Measurements from ENCODE around the gene PBX1.

Gene PBX1

DNA sequence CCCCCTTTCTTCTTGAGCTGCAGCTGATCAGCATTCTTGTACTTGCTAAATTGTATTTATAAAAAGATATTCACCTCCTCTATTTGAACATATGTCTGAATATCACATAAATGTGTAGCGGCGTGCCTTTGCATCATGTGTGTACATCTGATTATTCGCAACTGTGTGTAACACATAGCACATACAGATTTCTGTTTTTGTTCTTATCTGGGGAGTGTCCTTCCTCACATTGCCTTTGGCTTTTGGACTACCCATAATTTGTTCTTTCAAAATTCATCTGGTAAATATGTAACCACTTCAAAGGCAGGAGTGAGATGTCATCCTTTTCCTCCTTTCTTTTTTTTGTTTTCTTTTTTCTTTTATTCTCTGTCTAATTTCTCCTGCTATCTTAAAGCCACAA is 113.6 kb downstream of the PBX1 start:
- no peak for DNase-seq

DNA sequence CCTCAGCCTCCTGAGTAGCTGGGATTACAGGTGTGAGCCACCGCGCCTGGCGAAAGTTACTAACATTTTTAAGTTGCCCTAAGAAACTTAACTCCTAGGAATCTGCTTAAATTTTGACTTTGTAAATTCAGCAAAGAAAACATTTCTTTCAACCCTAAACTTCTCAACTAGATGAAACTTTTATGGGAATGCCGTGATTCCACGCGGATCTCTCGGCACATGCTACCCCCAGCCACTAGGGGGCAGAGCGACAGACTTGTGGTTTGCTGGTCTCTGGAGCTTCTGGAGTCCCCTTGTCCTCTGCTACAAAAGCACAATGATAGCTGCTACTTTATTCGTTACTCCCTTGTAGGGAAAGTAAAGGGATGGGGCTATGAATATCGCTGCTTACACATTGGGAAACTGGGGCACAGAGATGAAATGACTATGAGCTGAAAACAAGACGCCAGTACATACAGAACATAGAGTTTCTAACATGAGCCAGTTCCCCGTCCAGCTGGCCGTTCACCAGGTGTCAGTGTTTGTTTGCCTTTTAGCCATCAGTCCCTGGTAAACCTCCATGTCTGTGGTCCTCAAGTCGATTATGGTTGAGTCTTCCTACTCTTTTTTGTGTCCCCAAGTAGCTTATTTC is 114.7 kb downstream of the PBX1 start:
- DNase-seq: no peak

DNA sequence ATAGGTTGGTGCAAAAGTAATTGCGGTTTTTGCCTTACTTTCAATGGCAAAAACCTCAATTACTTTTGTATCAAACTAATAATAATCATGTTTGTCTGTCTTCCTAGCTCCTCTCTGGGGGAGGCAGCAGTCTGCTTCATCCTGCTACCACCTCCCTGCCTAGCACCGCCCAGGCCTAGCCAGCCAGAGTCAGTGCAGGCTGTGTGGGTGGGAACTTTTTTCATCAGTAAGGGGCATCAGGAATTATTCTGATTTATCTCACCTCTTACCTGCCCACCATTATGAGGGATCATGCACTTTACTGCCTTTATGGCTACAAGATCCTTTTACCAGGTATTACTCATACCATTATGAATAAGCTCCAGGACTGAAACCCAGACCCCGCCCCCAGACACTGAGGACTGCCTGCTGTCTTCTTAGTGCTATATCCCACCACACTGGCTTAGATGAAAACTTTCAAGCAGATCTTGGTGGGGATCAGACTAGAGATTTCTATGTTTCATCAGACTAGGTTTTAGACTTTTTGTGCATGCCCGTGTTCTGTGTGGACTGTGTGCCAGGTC is 116.4 kb downstream of the PBX1 start:
- DNase-seq: no peak

DNA sequence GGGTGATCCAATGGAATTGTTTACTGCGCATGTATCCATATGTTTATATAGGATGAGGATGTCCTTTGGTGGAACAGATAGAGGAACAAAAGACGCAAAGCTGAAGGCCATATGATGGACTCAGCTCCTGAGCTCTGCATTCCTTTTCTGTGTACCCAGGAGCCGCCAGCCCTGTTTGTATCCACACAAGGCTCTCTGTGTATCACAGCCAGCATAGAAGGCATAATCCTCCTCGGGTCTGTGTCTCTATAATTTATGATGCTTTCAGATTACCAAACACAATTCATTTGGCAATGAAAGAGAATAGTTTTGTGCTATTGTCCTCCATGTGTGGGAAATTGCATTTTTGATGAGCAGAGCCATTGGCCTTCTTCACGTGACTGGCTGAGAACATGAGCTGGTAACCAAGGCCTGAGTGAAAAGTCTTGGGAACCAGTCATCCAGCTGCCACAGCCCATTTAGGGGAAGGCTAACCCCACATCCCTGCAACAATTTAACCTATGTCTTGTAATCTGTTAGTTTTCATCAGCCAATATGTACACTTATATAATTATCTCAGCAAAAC is 119.2 kb downstream of the PBX1 start:
- DNase-seq: no peak

DNA sequence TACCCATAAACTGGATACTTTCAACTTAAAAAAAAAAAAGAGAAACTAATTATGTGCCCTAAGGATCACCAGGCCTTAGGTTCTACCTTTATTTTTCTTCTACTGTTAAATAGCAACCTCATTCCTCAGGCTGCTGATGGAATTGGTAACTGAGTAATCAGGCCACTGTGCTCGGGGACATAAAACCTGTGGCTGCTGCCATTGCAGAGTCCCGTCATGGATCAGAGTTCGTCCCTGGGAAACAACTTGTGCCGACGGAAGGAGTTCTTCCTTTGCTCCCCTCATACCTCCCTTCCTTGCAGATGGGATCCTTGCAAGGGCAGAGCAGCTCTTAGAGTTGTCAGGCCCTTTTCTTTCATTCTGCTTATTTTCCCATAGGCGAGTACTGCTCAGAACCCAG is 123.6 kb downstream of the PBX1 start:
- DNase-seq: no peak

DNA sequence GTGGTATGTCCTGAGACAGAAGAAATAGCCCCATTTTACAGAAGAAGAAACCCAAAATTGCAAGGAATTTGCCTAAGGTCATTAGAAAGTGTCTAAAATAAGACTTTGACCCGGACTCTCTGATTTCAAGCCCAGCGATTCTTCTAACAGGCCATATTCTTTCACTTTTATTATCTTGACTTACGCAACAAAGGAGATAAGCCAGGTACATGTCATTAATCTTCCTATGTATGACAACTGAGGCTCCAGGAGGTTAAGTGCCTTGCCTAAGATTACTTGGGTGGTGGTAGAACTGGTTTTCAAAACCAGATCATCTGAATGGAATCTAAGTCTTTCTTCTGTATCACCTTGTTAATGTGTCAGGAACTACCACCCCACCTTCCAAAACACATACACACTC is 124.3 kb downstream of the PBX1 start:
- DNase-seq: no peak

DNA sequence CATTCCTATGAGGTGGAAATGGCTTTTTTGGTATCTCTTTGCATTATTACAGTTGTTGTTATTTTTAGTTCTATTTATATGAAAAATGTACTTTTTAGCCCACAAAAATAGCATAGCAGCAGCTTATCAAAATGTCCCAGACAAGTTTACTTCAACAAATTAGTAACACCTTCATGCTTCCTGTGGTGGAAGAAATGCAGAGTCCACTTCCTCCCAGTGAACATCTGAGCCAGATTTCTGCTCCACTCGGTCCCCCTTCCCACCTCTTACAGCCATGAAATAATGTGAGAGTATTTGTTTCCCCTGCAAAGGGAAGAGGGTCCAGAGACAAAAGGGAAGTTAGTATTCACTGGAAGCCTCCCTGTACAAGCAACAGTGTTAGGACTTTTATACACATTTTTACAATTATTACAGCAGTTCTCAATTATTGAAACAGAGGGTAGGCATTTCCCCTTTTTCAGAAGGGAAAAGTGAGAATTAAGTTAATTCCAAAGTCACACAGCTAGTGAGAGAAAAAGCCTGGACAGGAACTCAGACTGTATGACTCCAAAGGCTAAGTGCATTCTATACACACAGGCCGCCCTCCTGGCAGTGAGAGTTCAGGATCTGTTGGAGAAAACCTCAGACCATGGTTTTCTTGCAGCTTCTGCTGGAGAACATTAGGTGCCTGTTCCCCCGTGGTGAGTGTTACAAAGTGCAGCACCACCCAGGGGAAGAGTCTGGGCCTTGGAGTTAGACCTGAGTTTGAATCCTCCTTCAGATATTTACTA is 126.5 kb downstream of the PBX1 start:
- DNase-seq: no peak

DNA sequence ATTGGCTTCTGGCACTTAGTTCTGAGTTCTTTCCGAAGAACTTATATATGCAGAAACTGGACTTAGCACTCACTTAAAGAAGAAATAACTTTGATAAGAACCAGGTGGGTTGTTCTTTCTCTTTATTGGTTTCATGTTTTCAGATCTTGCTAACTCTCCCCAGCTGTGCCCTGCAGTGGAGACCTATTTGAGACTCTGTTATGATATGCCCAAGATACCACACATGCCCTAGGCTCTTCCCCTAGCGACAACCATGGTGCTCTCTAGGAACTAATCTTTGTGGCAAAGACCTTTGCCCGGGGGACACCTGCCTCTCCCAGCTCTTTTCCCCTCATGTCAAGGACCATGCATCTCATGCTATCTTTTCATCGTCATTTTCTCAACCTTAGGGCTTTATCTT is 128.8 kb downstream of the PBX1 start:
- DNase-seq: no peak

DNA sequence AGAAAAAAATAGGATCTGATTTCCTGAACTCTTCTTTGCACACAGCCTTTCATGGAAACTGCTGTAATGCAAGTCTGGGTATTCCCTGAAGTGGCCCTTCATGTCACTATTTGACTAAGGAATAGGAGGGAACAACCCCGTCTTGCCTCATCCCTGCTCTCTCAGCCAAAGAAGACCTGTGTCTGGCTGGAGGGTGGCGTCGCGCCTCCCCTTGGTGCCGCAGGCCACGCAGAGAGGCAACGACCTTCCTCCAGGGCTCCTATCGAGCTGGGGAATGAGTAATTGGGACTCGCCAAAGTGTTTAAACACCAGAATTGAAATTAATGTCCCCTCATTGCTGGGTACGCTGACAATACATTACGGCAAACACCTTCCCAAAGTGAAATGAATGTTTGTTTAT is 129.8 kb downstream of the PBX1 start:
- no peak for DNase-seq

DNA sequence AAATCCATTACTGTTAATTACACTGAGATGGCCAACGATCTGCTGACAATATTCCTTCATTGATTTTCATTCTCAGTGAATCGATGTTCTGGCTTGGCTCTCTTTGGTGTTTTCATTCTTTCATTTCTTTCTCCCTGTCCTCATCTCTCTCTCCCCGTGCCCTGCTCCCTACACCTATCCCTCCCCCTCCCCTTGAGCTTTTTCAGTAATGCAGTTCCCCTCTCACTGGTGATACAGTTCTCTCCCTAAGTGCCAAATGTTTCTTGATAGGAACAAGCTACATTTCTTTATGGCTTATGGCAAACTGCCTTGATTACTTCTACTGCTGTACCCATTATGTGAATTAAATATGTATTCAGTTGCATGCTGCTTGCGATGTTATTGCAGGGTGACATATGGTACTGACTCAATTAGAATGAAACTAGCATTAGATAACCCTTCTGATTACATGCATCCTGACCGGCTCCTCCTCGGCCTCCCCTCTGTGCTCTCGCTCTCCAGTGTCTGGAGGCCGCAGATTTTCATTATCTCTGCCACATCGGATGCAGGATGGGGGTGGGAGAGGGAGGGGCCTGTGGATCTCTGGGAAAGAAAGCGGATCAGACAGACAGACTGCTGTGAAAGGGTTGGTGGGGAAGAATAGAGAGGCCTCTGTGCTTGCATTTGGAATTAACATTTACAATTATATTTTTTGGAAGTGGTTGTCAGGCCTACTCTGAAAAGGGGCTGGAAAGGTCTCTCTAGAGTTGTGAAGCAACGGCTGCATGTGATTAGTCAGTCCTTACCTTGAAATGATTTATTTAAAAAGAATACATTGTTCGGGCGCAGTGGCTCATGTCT is 130.9 kb downstream of the PBX1 start:
- no peak for DNase-seq

DNA sequence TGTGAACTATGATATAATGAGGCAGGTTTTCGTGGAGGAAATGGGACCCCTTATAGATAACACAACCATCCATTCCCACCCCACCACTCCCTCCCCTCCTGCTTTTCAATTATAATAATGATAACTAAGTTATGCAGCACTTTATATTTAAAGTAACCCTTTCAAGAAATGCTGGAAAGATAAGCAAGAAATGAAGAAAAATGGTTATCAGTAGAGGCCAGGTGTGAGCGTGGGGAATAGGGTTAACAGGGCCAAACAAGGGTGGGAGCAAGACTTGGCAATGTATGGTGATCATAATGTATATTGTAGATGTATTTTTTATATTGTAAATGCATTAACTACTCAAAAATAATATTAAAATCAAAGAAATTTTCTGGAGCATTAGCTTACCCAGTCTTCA is 133.4 kb downstream of the PBX1 start:
- no peak for DNase-seq

DNA sequence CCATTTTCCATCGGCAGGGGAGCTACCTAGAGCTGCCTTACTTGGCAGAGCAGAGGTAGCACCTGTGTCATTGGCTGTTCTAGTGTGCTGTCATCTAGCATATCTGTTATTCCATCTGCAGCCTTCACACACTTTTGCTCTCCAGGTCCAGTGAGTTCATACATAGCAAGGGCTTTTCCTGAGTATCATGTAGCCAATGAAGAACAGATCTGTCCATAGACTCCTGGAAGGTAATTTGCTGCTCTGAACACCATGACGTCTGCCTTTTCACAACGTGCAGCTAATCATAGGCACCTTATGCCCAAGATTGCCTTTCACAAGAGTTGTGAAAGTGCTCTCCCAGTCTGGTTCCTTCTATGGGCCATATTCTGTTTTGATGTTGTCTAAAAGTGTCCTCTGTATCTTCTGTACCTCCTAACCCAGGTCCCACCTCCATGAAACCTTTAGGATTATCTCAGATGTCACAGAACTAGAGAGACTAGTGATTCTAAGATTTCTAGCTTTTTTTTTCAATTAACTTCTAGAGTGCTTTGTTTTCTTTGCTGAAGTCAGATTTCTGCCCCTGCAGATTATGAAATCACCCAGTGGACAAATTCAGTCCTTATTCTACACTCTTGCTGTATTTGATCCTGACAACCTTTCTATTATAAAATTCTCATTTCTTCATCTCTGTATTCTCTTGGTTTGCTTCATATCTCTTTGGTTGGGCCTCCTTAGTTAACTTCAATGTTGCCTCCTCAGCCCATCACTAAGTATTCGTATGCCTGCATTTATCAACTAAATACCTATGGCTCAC is 134.8 kb downstream of the PBX1 start:
- no peak for DNase-seq

DNA sequence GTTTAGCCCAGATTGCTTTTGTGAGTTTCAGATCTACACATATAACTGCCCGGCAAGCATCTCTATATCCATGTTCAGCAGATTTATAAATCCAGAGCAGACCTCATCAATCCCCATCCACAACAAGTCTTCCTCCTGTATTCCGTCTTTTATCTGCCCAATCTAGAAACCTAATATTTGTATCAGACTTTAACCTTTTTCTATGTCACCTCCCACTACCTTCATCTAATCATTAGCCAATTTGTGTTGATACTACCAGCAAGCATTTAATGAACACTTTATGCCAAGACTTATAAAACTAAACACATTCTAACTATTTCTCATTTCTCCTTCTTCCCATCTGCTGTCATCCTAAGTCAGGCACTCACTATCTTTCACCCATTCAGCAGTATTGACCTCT is 135.5 kb downstream of the PBX1 start:
- no peak for DNase-seq

DNA sequence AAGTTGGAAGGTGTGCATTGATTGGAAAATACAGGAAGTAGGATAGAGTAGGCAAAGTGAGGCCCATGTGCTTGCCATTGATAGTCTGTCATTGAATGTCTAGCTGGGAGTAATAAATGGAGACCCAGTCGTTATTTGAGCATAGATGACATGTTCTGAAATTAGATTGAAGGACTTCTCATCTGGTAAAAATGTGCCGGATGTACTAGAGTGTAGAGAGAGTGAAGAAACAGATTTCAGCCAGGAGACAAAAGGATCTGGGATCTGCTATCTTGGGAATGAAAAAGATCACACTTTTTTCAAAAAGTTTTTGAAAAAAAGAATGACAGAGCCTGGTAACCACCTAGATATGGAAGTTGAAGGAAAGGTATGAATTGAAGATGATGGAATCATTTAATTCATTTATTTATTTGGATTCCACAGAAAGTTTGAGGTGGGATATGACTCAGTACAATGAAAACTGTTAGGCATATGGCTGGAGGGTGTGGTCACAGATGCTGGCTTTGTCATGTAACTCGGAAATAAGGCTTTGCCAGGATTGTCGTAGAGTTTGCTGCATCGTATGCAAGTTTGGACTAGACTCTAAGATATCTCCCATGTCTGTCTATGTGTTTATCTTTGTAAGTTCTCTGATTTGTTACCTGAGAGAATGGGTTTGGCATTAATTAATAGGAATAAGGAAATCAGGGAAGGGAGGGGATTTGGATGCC is 137.1 kb downstream of the PBX1 start:
- no peak for DNase-seq

DNA sequence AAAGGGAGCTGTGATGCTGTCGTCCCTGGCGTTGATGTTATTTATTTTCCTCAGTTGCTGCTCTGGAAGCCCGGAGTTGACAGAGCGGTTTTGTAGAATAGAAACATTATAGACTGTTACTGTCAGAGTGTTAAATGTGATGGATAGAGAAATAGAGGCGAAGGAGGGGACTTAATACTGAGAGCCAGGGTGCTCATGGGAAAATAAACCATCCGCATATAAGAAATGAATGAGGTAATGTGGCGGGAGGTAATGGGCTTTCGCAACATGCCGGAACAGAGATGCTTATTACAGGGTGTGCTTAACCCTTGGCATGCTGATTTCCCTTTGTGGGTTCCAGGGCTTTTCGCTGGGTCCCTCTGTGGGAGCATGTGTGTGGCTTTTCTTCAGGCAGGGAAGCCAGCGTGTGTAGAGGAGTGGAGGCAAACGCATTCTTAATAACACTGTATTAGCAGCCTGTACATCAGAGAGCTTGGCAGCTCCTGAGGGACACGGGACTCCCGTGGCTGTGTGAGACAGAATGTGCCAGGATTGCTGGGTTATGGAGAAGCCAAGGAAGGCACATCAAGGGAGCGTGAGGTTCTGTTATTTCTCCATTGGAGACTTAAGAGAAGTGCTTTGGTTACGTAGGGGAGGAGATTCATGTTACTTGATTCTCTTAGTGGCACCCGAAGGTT is 141.0 kb downstream of the PBX1 start:
- no peak for DNase-seq

DNA sequence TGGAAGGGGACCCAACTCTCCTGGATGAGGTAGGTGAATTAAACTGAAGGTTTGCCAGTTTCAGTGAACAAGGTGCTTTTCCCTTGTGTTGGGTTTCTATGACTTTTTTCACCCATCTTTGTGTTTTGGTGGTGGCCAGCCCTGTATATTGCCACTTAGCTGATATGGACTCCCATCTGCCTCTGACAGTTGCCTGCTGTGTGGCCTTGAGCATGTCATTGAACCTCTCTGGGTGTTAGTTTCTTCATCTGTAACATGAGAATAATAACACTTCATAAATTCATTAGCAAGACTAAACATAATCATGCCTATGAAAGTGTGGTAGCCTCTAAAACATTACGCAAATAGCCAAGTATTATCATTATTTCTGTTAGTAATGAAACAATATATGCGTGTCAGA is 141.7 kb downstream of the PBX1 start:
- DNase-seq: no peak

DNA sequence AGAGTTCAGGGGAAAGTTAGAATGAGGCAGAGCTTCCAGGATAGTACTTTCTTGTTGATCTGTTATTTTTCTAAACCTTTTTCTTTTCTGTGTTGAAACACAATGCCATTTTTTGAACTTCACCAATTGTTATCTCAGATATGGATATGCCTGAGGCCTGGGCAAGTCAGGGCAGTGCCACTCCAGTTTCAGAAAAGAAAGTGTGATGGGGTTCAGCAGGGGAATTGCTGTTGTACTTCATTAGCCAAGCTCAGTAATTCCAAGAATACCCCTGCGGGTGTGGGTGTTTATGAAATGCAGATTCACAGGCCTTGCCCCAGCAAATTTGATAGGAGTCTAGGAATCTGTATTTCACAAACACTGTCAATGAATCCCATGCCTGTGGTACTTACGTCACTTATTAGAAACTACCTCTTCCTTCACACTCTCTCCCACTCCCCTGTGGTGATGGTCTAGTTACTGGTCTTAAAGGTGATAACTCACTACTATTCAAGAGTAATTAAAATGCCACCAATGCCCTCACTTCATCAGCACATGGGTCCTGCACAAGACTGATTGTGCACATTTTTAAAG is 142.3 kb downstream of the PBX1 start:
- no peak for DNase-seq

DNA sequence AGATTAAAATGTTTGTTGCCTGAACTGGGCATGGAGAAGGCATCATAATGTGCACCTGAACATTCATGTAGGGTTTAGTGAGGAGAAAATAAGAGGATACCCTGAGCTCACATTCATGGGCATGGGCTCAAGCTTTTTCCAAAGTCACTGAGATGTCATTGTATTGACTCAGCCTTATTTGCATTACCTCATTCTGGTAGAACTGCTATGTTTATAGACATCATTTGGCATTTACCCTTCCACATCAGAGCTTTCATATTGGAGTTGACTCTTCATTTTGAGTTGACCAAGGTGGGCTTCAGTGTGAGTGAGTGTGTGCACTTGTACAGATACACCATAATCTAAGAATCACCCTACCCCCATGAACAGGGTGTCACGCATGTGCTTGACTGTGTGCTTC is 143.2 kb downstream of the PBX1 start:
- no peak for DNase-seq

DNA sequence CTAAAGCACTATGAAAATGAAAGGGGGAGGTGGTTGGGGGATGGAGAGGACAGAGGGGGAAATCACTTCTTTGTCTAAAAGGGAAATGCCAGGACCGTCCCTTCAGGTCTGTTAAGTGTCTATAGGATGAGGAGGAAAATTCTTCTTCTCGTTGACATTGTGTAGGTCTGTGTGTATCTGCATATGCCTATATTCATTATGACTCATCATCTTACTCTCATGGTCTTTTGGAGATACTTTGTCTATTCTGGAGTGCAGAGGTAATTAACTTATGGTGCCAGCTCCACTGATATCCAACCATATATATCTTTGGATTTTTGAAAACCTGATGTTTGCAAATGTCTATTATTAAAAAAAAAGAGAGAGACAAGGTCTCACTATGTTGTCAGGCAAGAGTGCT is 143.7 kb downstream of the PBX1 start:
- DNase-seq: no peak

DNA sequence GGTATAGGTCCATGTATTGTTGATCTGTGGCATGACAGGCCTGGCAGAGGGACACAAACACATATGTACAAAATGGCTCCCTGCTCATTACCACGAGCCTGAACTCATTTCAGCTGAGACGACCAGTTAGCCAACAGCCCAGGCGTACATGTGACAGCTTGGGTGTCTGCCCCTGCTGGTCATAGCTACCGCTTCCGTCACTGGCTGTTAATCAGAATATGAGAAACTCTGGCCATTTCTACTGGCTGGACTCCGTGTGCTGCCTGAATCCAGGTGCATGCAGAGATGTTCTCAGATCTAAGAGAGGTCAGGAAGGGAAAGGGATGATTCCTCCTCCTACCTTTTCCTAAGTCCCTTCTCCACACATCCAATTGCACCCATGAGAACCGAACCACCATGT is 144.5 kb downstream of the PBX1 start:
- no peak for DNase-seq

DNA sequence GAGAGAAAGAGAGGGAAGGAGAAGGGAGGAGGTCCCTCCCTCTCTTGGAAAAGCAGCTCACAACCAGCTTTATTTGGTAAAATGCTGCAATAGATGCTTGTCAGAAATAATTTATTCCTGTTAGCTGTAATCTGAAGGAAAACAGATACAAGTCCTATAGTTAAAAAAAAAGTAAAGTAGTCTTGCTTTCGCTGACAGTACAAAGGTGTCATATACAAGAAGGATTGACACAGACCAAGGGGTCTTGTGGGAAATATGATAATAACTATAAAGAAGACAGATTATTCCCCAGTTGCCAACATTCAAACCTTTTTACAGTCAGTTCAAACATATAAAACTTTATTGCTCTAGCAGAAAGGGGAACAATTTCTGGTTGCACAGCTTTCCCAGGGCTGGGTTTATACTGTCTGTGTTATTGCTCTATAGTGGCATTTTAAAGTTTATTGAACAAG is 145.0 kb downstream of the PBX1 start:
- DNase-seq: no peak

All from central memory CD4-positive, alpha-beta T cell (primary cell).